ENCODE results near the gene CDC20B.

DNA sequence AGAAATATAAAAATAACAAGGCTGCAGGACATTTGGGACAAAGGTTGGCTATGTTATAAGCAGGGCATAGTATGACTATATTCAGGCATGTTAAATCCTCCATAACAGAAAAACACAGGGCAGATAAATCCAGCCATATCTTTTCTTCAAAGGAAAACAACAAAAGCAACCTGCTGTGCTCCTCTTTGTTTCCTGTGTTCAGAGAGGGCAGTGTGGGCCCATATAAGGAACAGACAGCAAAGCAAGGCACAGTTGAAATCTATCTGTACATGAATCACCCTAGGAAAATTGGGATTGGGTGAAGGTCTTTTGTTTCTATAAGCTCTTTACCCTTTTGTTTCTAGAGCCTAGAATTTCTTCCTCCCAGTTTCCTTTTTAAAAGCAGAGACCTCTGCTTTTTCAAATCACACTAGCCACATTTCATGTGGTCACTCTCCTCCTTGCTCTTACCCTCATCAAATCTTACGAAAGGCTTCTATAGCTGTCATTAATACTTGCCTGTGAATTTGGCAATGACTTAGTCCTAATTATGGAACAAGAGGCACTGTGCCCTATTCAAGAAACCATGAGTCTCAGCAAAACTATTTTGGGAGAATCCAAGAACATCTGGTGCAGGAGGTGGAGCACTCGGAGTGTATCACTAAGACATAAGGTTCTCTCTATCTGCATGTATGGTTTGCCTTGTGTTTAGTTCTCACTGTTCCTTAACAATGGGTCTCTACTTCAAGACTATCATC, 68.8 kb downstream of the CDC20B start:
- TF ChIP-seq, protein P1, sequence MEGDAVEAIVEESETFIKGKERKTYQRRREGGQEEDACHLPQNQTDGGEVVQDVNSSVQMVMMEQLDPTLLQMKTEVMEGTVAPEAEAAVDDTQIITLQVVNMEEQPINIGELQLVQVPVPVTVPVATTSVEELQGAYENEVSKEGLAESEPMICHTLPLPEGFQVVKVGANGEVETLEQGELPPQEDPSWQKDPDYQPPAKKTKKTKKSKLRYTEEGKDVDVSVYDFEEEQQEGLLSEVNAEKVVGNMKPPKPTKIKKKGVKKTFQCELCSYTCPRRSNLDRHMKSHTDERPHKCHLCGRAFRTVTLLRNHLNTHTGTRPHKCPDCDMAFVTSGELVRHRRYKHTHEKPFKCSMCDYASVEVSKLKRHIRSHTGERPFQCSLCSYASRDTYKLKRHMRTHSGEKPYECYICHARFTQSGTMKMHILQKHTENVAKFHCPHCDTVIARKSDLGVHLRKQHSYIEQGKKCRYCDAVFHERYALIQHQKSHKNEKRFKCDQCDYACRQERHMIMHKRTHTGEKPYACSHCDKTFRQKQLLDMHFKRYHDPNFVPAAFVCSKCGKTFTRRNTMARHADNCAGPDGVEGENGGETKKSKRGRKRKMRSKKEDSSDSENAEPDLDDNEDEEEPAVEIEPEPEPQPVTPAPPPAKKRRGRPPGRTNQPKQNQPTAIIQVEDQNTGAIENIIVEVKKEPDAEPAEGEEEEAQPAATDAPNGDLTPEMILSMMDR (IDR thresholded peaks at IDR 0.05; ENCODE audit: borderline replicate concordance, extremely low read depth, low read length, poor library complexity, severe bottlenecking) = peak; percentile 41
- no peak for TF ChIP-seq EZH2 (IDR thresholded peaks at IDR 0.05; ENCODE audit: borderline replicate concordance, low read depth, low read length, severe bottlenecking)

Measured in DND-41 (cell line).